ENCODE data around the gene SLC47A2. TPM values are rescaled to one million over a fixed set of nuclear protein-coding genes. Genes with fewer than 3 reads are reported as not detected.
"Not testable (repeated sequence)": the region's sequence is repeated elsewhere in the genome, so short reads cannot be mapped to it uniquely, and the experiment has no call there.

Gene SLC47A2
- total RNA-seq, 1 donor from 2014 or later: not detected

- intact Hi-C loops (cut with DNase I); ATAC-seq; DNase-seq (ENCODE audit: missing footprints): not testable (repeated sequence)
These were observed 31.3 kb downstream of the SLC47A2 start for GRCh38 chr17:19684909-19685580.

GRCh38 chr17:19683117-19683516, 33.3 kb downstream of the SLC47A2 start:
- intact Hi-C loops (cut with DNase I): no loop called here
- no peak for ATAC-seq
- DNase-seq (ENCODE audit: missing footprints): no peak

GRCh38 chr17:19678581-19679453, 37.6 kb downstream of the SLC47A2 start:
- DNase-seq (ENCODE audit: missing footprints): no peak
- intact Hi-C loops (cut with DNase I): no loop called here
- no peak for ATAC-seq

- intact Hi-C loops (cut with DNase I): no loop called here
These were observed 38.5 kb downstream of the SLC47A2 start for GRCh38 chr17:19677736-19678379.

GRCh38 chr17:19676896-19677295, 39.5 kb downstream of the SLC47A2 start:
- no peak for ATAC-seq
- no peak for DNase-seq (ENCODE audit: missing footprints)
- intact Hi-C loops (cut with DNase I): no loop called here

More at GRCh38 chr17:19677736-19678379, 38.5 kb downstream of the SLC47A2 start:
- DNase-seq (ENCODE audit: missing footprints) (no peak), ATAC-seq (no peak)

GRCh38 chr17:19673623-19674022, 42.8 kb downstream of the SLC47A2 start:
- DNase-seq (ENCODE audit: missing footprints): no peak
- no peak for ATAC-seq
- intact Hi-C loops (cut with DNase I): loop anchor here (5.0 kb wide), 1 partner anchor 54 kb away; no protein-coding TSS in a partner anchor

- intact Hi-C loops (cut with DNase I): loop anchor here (5.0 kb wide), 1 partner anchor 55 kb away; no protein-coding TSS in a partner anchor
- ATAC-seq (peak; percentile 95), DNase-seq (ENCODE audit: missing footprints) (no peak)
These were observed 44.2 kb downstream of the SLC47A2 start for GRCh38 chr17:19672009-19672750.

GRCh38 chr17:19671433-19671832, 45.0 kb downstream of the SLC47A2 start:
- intact Hi-C loops (cut with DNase I): loop anchor here (5.0 kb wide), 1 partner anchor 56 kb away; no protein-coding TSS in a partner anchor
- ATAC-seq (peak; percentile 66), DNase-seq (ENCODE audit: missing footprints) (no peak)

GRCh38 chr17:19670908-19671307, 45.5 kb downstream of the SLC47A2 start:
- no peak for ATAC-seq
- intact Hi-C loops (cut with DNase I): loop anchor here (5.0 kb wide), 1 partner anchor 56 kb away; no protein-coding TSS in a partner anchor
- no peak for DNase-seq (ENCODE audit: missing footprints)

- DNase-seq (ENCODE audit: missing footprints); ATAC-seq: not testable (repeated sequence)
- intact Hi-C loops (cut with DNase I): loop anchor here (5.0 kb wide), 1 partner anchor 58 kb away; no protein-coding TSS in a partner anchor
These were observed 46.7 kb downstream of the SLC47A2 start for GRCh38 chr17:19669680-19670079.

- DNase-seq (ENCODE audit: missing footprints) (no peak), ATAC-seq (no peak)
- intact Hi-C loops (cut with DNase I): no loop called here
These were observed 51.6 kb downstream of the SLC47A2 start for GRCh38 chr17:19664821-19665181.

GRCh38 chr17:19664136-19664820, 52.1 kb downstream of the SLC47A2 start:
- no peak for DNase-seq (ENCODE audit: missing footprints)
- intact Hi-C loops (cut with DNase I): no loop called here
- ATAC-seq: peak; percentile 68

- intact Hi-C loops (cut with DNase I): no loop called here
- no peak for ATAC-seq
- DNase-seq (ENCODE audit: missing footprints): no peak
These were observed 53.3 kb downstream of the SLC47A2 start for GRCh38 chr17:19663097-19663496.

GRCh38 chr17:19661121-19661520, 55.3 kb downstream of the SLC47A2 start:
- ATAC-seq (no peak), DNase-seq (ENCODE audit: missing footprints) (no peak)
- intact Hi-C loops (cut with DNase I): no loop called here

GRCh38 chr17:19660219-19660870, 56.0 kb downstream of the SLC47A2 start:
- intact Hi-C loops (cut with DNase I): no loop called here
- no peak for ATAC-seq

GRCh38 chr17:19659366-19660177, 56.8 kb downstream of the SLC47A2 start:
- intact Hi-C loops (cut with DNase I): no loop called here
- ATAC-seq: no peak

More at GRCh38 chr17:19660219-19660870, 56.0 kb downstream of the SLC47A2 start:
- no peak for DNase-seq (ENCODE audit: missing footprints)

More at GRCh38 chr17:19659366-19660177, 56.8 kb downstream of the SLC47A2 start:
- no peak for DNase-seq (ENCODE audit: missing footprints)

Data from Right ventricle myocardium inferior (tissue), 1 donor.